IMR-90 (cell line): Measurements from ENCODE around the gene ZBTB32. TPM values are rescaled to one million over a fixed set of nuclear protein-coding genes. Genes with fewer than 3 reads are reported as not detected.

Experiments
- ATAC-seq: fragments of 200-7000 bp; cut with Tn5 transposase; 2 replicates; pipeline ENCODE4 v1.9.1; 2020; ENCODE audit warnings: low read depth, mild to moderate bottlenecking, moderate library complexity
- BruUV-seq: library from RNA; stranded (reverse); fragments of 400-500 nt; replicated peaks from 2 replicates; lab custom pipeline; 2021; lab: Mats Ljungman, UMichigan
- CTCF ChIA-PET: fragments of 300-600 bp; formaldehyde crosslinking; extraction: SDS; loops from one replicate; lab custom pipeline; 2021; ENCODE audit warnings: antibody characterized with exemption; lab: Yijun Ruan, JAX
- POLR2A ChIA-PET: fragments of 300-600 bp; sonication (Branson Sonifier 250); formaldehyde crosslinking; loops from one replicate; lab custom pipeline; 2022; ENCODE audit warnings: antibody characterized with exemption; ENCODE audit not compliant: unreplicated experiment; lab: Charles Lee
- DNase-seq: peaks from one replicate; pipeline ENCODE4 v3.0.0; 2013
- H2AFZ ChIP-seq: replicated peaks from 2 replicates; pipeline ENCODE3; 2013; ENCODE audit warnings: low read length, mild to moderate bottlenecking; ENCODE audit not compliant: poor library complexity
- H2AK5ac ChIP-seq: 2 replicates; pipeline ENCODE4 v1.6.1; 2013; ENCODE audit warnings: low read depth, low read length, inconsistent platforms
- H2AK9ac ChIP-seq: replicated peaks from 2 replicates; pipeline ENCODE3; 2013; ENCODE audit warnings: mild to moderate bottlenecking, low read depth, low read length, moderate library complexity; ENCODE audit not compliant: poor library complexity
- H2BK120ac ChIP-seq: 2 replicates; pipeline ENCODE4 v1.6.1; 2013; ENCODE audit warnings: low read depth, low read length, inconsistent platforms
- H2BK15ac ChIP-seq: 3 replicates; pipeline ENCODE4 v1.6.1; 2013; ENCODE audit warnings: low read depth, low read length, inconsistent platforms
- H2BK20ac ChIP-seq: 2 replicates; pipeline ENCODE4 v1.6.1; 2013; ENCODE audit warnings: low read depth, mild to moderate bottlenecking, inconsistent platforms, low read length, moderate library complexity
- H2BK5ac ChIP-seq: 2 replicates; pipeline ENCODE4 v1.6.1; 2013; ENCODE audit warnings: mild to moderate bottlenecking, low read depth, low read length, inconsistent platforms; ENCODE audit not compliant: poor library complexity, severe bottlenecking
- H3K14ac ChIP-seq: replicated peaks from 2 replicates; pipeline ENCODE4 v1.6.1; 2013; ENCODE audit warnings: low read depth, low read length, inconsistent platforms
- H3K18ac ChIP-seq: 2 replicates; pipeline ENCODE4 v1.6.1; 2013; ENCODE audit warnings: low read depth, low read length, control low read depth
- H3K23ac ChIP-seq: 2 replicates; pipeline ENCODE4 v1.6.1; 2013; ENCODE audit warnings: low read depth, low read length, inconsistent platforms
- H3K27ac ChIP-seq: 2 replicates; pipeline ENCODE4 v1.5.1; 2013; ENCODE audit warnings: mild to moderate bottlenecking, control low read depth, low read length; ENCODE audit not compliant: insufficient read depth
- H3K27me3 ChIP-seq: 2 replicates; pipeline ENCODE4 v1.6.1; 2013; ENCODE audit warnings: low read length; ENCODE audit not compliant: control insufficient read depth, insufficient read depth
- H3K36me3 ChIP-seq: 2 replicates; pipeline ENCODE4 v1.6.1; 2013; ENCODE audit warnings: low read length, mixed read lengths; ENCODE audit not compliant: control insufficient read depth, insufficient read depth
- H3K4ac ChIP-seq: 2 replicates; pipeline ENCODE4 v1.6.1; 2013; ENCODE audit warnings: low read depth, low read length, inconsistent platforms
- H3K4me1 ChIP-seq: 2 replicates; pipeline ENCODE4 v1.6.1; 2013; ENCODE audit warnings: low read length, mixed read lengths; ENCODE audit not compliant: control insufficient read depth, insufficient read depth
- H3K4me2 ChIP-seq: 2 replicates; pipeline ENCODE4 v1.6.1; 2013; ENCODE audit warnings: low read depth, mild to moderate bottlenecking, control low read depth, low read length, moderate library complexity
- H3K4me3 ChIP-seq: 2 replicates; pipeline ENCODE4 v1.5.1; 2013; ENCODE audit warnings: low read depth, mild to moderate bottlenecking, control low read depth, low read length, moderate library complexity; ENCODE audit not compliant: insufficient read depth
- H3K56ac ChIP-seq: 2 replicates; pipeline ENCODE4 v1.6.1; 2013; ENCODE audit warnings: low read length, inconsistent platforms; ENCODE audit not compliant: insufficient read depth; ENCODE audit errors: extremely low read depth
- H3K79me1 ChIP-seq, 2 experiments: 2 replicates each; pipeline ENCODE4 v1.6.1; 2013; ENCODE audit warnings: low read length in 2 of 2, inconsistent platforms in 1 of 2, low read depth in 1 of 2
- H3K9ac ChIP-seq: 2 replicates; pipeline ENCODE4 v1.6.1; 2013; ENCODE audit warnings: low read depth, low read length, control low read depth
- H3K9me1 ChIP-seq: 2 replicates; pipeline ENCODE4 v1.6.1; 2013; ENCODE audit warnings: low read length, inconsistent platforms; ENCODE audit not compliant: insufficient read depth
- H3K9me3 ChIP-seq: 2 replicates; pipeline ENCODE4 v1.6.1; 2013; ENCODE audit warnings: low read length; ENCODE audit not compliant: control insufficient read depth, insufficient read depth
- H4K20me1 ChIP-seq: 2 replicates; pipeline ENCODE4 v1.6.1; 2013; ENCODE audit warnings: low read length, inconsistent platforms; ENCODE audit not compliant: insufficient read depth
- H4K5ac ChIP-seq: 2 replicates; pipeline ENCODE4 v1.6.1; 2013; ENCODE audit warnings: mild to moderate bottlenecking, low read depth, low read length, control low read depth
- H4K8ac ChIP-seq, 2 experiments: 2 replicates each; pipeline ENCODE4 v1.6.1; 2013; ENCODE audit warnings: low read depth in 2 of 2, low read length in 2 of 2, control low read depth in 1 of 2, inconsistent platforms in 1 of 2
- H4K91ac ChIP-seq: 2 replicates; pipeline ENCODE4 v1.6.1; 2013; ENCODE audit warnings: low read depth, low read length, inconsistent platforms; ENCODE audit not compliant: insufficient read depth
- CHD1 ChIP-seq: IDR thresholded peaks from 2 replicates; pipeline ENCODE4 v1.6.1; 2012; ENCODE audit warnings: low read depth, low read length, improper control_type of control experiment
- MAFK ChIP-seq: IDR thresholded peaks from 2 replicates; pipeline ENCODE4 v1.6.1; 2012; ENCODE audit warnings: low read depth, low read length, improper control_type of control experiment
- MXI1 ChIP-seq: IDR thresholded peaks from 2 replicates; pipeline ENCODE4 v1.6.1; 2012; ENCODE audit warnings: low read depth, mild to moderate bottlenecking, low read length, moderate library complexity, borderline replicate concordance
- SMC3 ChIP-seq: fragments of 150-350 bp; IDR thresholded peaks from 2 replicates; pipeline ENCODE4 v1.6.1; 2016; ENCODE audit warnings: low read depth, mild to moderate bottlenecking, antibody characterized with exemption, low read length, moderate library complexity
- WGBS, 2 experiments: methylation state at CpG; one replicate each; pipeline versions ENCODE4 v1.1.5 to v1.1.7; 2013; ENCODE audit warnings: missing lambda C conversion rate in 2 of 2; ENCODE audit not compliant: insufficient read length in 1 of 2; ENCODE audit errors: extremely low coverage in 2 of 2; 5-methylcytosine and 5-hydroxymethylcytosine counted together
- dilution Hi-C: fragments of 300-500 bp; cut with HindIII; formaldehyde crosslinking; loops from one replicate; pipeline ENCODE4 v1.14.3; 2018; ENCODE audit warnings: low sequenced_read_pairs; ENCODE audit not compliant: unreplicated experiment
- in situ Hi-C: fragments of 300-500 bp; cut with MboI; formaldehyde crosslinking; loops from 3 replicates; pipeline ENCODE4 v1.14.3; 2019; ENCODE audit warnings: low sequenced_read_pairs, inconsistent platforms, mixed read lengths
- intact Hi-C: fragments of 100-400 bp; cut with micrococcal nuclease; formaldehyde crosslinking; loops from 2 replicates; pipeline ENCODE4 v1.10.0; 2022
- polyA plus RNA-seq, 3 experiments: library from polyadenylated mRNA; depleted of rRNA; stranded (reverse); fragments of >200 nt; gene quantifications; 2 replicates each; pipeline ENCODE4 v1.2.3, GENCODE V29; 2012; ENCODE audit warnings: low replicate concordance in 1 of 3
- total RNA-seq: library from RNA; depleted of rRNA; stranded (reverse); fragments of >200 nt; gene quantifications from 2 replicates; pipeline ENCODE4 v1.2.3, GENCODE V29; 2012
- TF ChIP-seq, protein P1 (sequence below): fragments of 150-350 bp; IDR thresholded peaks from 2 replicates; pipeline ENCODE4 v1.6.1; 2017; ENCODE audit warnings: mild to moderate bottlenecking, antibody characterized with exemption, low read length, low read depth
- TF ChIP-seq, protein P2 (sequence below): conservative IDR thresholded peaks from 2 replicates; pipeline ENCODE4 v1.5.1; 2012; ENCODE audit warnings: mild to moderate bottlenecking, low read depth, low read length, improper control_type of control experiment
- TF ChIP-seq, protein P3 (sequence below): fragments of 150-350 bp; IDR thresholded peaks from 2 replicates; pipeline ENCODE4 v1.6.1; 2016; ENCODE audit warnings: low read depth, mild to moderate bottlenecking, low read length, moderate library complexity, borderline replicate concordance

Gene ZBTB32
- total and polyA plus RNA-seq, 2 of the 4 experiments (the other 2 are of a cell fraction): not detected

DNA sequence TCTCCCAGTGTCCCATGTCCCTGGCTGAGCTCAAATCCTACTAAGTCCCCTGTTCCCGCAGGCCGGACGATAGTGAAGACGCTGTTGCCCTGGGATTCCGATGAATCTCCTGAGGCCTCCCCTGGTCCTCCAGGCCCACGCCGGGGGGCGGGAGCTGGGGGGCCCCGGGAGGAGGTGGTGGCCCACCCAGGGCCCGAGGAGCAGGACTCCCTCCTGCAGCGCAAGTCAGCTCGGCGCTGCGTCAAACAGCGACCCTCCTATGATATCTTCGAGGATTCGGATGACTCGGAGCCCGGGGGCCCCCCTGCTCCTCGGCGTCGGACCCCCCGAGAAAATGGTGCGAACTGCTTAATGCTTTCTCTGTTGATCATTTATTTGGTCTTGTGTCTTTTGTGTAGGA lies 19.3 kb downstream of the ZBTB32 start:
- Histone ChIP-seq H2BK5ac (no peak overlapping the region), H2AFZ (no peak overlapping the region), H2AK9ac (no peak overlapping the region), H3K4ac (no peak overlapping the region), H3K18ac (no peak overlapping the region), H4K91ac (no peak overlapping the region), H3K56ac (no peak overlapping the region), H3K9me3 (no peaks in the 10 kb centered on the region), H2BK120ac (no peak overlapping the region), H3K23ac (no peak overlapping the region), H4K20me1 (peaks cover 26% of the 10 kb centered on the region), H2BK15ac (no peak overlapping the region), H3K27ac (no peak overlapping the region), H3K36me3 (peaks cover 76% of the 10 kb centered on the region), H2BK20ac (no peak overlapping the region), H2AK5ac (no peak overlapping the region), H3K4me3 (no peak overlapping the region), H3K14ac (no peak overlapping the region), H3K9ac (no peak overlapping the region), H3K79me1 (peaks cover 16 to 44% of the 10 kb centered on the region in 2 experiments; a peak in 3 of 4 replicates), H3K4me2 (no peak overlapping the region), H3K9me1 (no peaks in the 10 kb centered on the region; the same call in 1 of the 2 replicates), H3K4me1 (peaks cover 6% of the 10 kb centered on the region), H4K5ac (no peak overlapping the region), H4K8ac (no peak overlapping the region), H3K27me3 (no peaks in the 10 kb centered on the region)
- in situ Hi-C loops (no loop called here), dilution Hi-C loops (no loop called here), intact Hi-C loops (no loop called here)
- ChIA-PET CTCF (no interaction called here), POLR2A (interaction anchor here (0.6 kb wide), 1 partner anchor 17 kb away, joined by 3 read pairs; no protein-coding TSS in a partner anchor)
- BruUV-seq: no TSS peak
- WGBS, 2 experiments: 98% methylated on average over 19 of the region's 24 CpGs; no CpG with 5 or more reads in 1 of the 2 experiments
- DNase-seq (no peak), ATAC-seq (no peak)
- TF ChIP-seq MXI1: no peak
- TF ChIP-seq CHD1: no peak
- TF ChIP-seq, protein P1, sequence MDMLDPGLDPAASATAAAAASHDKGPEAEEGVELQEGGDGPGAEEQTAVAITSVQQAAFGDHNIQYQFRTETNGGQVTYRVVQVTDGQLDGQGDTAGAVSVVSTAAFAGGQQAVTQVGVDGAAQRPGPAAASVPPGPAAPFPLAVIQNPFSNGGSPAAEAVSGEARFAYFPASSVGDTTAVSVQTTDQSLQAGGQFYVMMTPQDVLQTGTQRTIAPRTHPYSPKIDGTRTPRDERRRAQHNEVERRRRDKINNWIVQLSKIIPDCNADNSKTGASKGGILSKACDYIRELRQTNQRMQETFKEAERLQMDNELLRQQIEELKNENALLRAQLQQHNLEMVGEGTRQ: no peak
- TF ChIP-seq, protein P2, sequence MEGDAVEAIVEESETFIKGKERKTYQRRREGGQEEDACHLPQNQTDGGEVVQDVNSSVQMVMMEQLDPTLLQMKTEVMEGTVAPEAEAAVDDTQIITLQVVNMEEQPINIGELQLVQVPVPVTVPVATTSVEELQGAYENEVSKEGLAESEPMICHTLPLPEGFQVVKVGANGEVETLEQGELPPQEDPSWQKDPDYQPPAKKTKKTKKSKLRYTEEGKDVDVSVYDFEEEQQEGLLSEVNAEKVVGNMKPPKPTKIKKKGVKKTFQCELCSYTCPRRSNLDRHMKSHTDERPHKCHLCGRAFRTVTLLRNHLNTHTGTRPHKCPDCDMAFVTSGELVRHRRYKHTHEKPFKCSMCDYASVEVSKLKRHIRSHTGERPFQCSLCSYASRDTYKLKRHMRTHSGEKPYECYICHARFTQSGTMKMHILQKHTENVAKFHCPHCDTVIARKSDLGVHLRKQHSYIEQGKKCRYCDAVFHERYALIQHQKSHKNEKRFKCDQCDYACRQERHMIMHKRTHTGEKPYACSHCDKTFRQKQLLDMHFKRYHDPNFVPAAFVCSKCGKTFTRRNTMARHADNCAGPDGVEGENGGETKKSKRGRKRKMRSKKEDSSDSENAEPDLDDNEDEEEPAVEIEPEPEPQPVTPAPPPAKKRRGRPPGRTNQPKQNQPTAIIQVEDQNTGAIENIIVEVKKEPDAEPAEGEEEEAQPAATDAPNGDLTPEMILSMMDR: no peak
- TF ChIP-seq, protein P3, sequence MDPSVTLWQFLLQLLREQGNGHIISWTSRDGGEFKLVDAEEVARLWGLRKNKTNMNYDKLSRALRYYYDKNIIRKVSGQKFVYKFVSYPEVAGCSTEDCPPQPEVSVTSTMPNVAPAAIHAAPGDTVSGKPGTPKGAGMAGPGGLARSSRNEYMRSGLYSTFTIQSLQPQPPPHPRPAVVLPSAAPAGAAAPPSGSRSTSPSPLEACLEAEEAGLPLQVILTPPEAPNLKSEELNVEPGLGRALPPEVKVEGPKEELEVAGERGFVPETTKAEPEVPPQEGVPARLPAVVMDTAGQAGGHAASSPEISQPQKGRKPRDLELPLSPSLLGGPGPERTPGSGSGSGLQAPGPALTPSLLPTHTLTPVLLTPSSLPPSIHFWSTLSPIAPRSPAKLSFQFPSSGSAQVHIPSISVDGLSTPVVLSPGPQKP: no peak
- TF ChIP-seq MAFK: no peak
- TF ChIP-seq SMC3: no peak
